Activated CD8-positive, alpha-beta T cell treated with anti-CD3 and anti-CD28 coated beads for 36 hours (primary cell): ENCODE measurements around the gene ALCAM. TPM values are rescaled to one million over a fixed set of nuclear protein-coding genes. Genes with fewer than 3 reads are reported as not detected.

Experiments used
- ATAC-seq: fragments of 200-7000 bp; cut with Tn5 transposase; one replicate; pipeline ENCODE4 v1.10.0; 2021; ENCODE audit warnings: mild to moderate bottlenecking, moderate library complexity
- CTCF ChIA-PET: fragments of 350-600 bp; sonication (Branson Sonifier 250); formaldehyde crosslinking; loops from one replicate; lab custom pipeline; 2021; ENCODE audit warnings: antibody characterized with exemption; lab: Charles Lee
- POLR2A ChIA-PET: fragments of 350-600 bp; sonication (Branson Sonifier 250); formaldehyde crosslinking; loops from one replicate; lab custom pipeline; 2021; ENCODE audit warnings: antibody characterized with exemption; lab: Charles Lee
- DNase-seq: peaks from one replicate; pipeline ENCODE4 v3.0.0-alpha.2; 2020
- H3K27ac Mint-ChIP-seq: one replicate; pipeline ENCODE4 v1.8.0; 2021; ENCODE audit warnings: mild to moderate bottlenecking, mixed read lengths
- H3K27me3 Mint-ChIP-seq: one replicate; pipeline ENCODE4 v1.8.0; 2021; ENCODE audit warnings: mixed read lengths
- H3K36me3 Mint-ChIP-seq: one replicate; pipeline ENCODE4 v1.8.0; 2021; ENCODE audit warnings: low read depth, mixed read lengths
- H3K4me1 Mint-ChIP-seq: one replicate; pipeline ENCODE4 v1.8.0; 2021; ENCODE audit warnings: low read depth, mixed read lengths
- H3K4me3 Mint-ChIP-seq: one replicate; pipeline ENCODE4 v1.8.0; 2021; ENCODE audit warnings: mild to moderate bottlenecking, moderate library complexity, mixed read lengths
- H3K9me3 Mint-ChIP-seq: one replicate; pipeline ENCODE4 v1.8.0; 2021; ENCODE audit warnings: mixed read lengths
- intact Hi-C: fragments of 100-400 bp; cut with micrococcal nuclease; formaldehyde crosslinking; loops from one replicate; pipeline ENCODE4 v1.10.0; 2022
- total RNA-seq, 2 experiments: library from RNA; stranded (reverse); gene quantifications; one replicate each; pipeline ENCODE4 v1.2.3, GENCODE V29; 2021
- TF ChIP-seq, protein P1 (sequence below): fragments of 200-600 bp; IDR thresholded peaks from one replicate; pipeline ENCODE4 v1.8.0; 2022; ENCODE audit warnings: antibody characterized with exemption, mild to moderate bottlenecking

ALCAM gene
- total RNA-seq, 2 experiments from 2014 or later, result 13.9 to 14.5 TPM

DNA sequence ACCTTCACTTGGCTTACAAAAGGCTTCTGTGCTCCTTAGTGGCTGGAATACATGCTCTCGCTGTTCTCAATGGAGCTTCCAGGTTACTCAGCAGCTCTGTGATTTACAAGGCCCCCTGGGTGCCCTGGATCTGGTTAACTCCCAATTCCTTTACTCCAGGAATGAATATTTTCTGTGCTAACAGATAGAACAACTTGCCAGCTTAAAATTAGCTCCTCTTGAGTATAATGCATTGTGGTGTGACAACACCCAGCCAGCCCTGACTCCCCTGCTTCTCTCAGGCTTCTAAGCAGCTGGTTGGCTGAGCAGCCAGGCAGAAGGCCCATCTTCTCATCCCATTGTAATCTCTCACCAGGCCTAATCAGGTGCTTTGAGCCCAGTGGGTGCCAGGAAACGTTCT, 246.4 kb downstream of the ALCAM start:
- intact Hi-C loops, result no loop called here
- DNase-seq (no peak), ATAC-seq (no peak)
- no peaks in the 10 kb centered on the region for H3K9me3 Mint-ChIP-seq
- no peak overlapping the region for H3K27ac Mint-ChIP-seq
- H3K36me3 Mint-ChIP-seq, result no peaks in the 10 kb centered on the region
- H3K4me1 Mint-ChIP-seq, result no peaks in the 10 kb centered on the region
- no peak overlapping the region for H3K4me3 Mint-ChIP-seq
- POLR2A ChIA-PET, result no interaction called here
- TF ChIP-seq, protein P1, sequence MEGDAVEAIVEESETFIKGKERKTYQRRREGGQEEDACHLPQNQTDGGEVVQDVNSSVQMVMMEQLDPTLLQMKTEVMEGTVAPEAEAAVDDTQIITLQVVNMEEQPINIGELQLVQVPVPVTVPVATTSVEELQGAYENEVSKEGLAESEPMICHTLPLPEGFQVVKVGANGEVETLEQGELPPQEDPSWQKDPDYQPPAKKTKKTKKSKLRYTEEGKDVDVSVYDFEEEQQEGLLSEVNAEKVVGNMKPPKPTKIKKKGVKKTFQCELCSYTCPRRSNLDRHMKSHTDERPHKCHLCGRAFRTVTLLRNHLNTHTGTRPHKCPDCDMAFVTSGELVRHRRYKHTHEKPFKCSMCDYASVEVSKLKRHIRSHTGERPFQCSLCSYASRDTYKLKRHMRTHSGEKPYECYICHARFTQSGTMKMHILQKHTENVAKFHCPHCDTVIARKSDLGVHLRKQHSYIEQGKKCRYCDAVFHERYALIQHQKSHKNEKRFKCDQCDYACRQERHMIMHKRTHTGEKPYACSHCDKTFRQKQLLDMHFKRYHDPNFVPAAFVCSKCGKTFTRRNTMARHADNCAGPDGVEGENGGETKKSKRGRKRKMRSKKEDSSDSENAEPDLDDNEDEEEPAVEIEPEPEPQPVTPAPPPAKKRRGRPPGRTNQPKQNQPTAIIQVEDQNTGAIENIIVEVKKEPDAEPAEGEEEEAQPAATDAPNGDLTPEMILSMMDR, result no peak
- H3K27me3 Mint-ChIP-seq, result no peaks in the 10 kb centered on the region
- CTCF ChIA-PET, result no interaction called here

DNA sequence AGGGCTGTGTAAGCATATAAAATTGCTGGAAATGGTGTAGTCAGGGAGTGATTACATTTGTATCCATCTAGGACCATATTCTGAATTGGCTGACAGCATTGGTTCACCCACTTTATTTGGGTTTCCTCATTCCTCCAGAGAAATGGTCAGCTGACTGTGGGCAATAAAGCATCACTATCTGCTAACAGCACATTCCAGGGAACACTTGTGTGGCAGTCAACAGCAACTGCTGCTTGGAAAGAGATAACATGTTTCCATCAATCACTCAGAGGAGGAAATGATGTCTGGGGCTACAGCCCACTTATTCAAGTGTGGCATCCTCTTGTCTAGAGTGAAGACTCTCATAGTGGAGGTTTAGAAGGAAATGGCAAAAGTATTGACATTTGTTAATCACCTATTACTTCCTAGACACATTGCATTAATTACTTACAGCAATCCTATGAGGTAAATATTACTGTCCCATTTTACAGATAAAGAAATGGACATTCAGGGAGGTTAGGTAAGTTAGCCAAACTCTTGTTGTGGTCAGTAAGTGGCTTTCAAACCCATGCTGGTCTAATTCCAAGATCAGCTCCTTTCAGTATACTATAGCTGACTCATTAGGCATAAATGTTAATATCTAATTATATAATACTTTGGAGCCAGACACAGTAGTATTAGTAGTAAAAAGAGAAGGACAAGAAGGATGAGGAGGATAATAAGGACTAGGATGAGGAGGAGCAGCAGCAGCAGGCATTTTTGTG, 247.8 kb downstream of the ALCAM start:
- ChIA-PET POLR2A (no interaction called here), CTCF (no interaction called here)
- Mint-ChIP-seq H3K36me3 (no peaks in the 10 kb centered on the region), H3K4me3 (no peak overlapping the region), H3K27ac (no peak overlapping the region), H3K27me3 (no peaks in the 10 kb centered on the region), H3K4me1 (no peaks in the 10 kb centered on the region), H3K9me3 (no peaks in the 10 kb centered on the region)
- DNase-seq (no peak), ATAC-seq (no peak)
- intact Hi-C loops, result no loop called here
- TF ChIP-seq, protein P1, result no peak

GRCh38 chr3:105615814-105616213, 249.1 kb downstream of the ALCAM start:
- Mint-ChIP-seq H3K4me1 (no peaks in the 10 kb centered on the region), H3K27me3 (no peaks in the 10 kb centered on the region), H3K27ac (no peak overlapping the region), H3K4me3 (no peak overlapping the region), H3K36me3 (no peaks in the 10 kb centered on the region), H3K9me3 (no peaks in the 10 kb centered on the region)
- ChIA-PET CTCF (no interaction called here), POLR2A (no interaction called here)
- DNase-seq, result no peak
- ATAC-seq, result no peak
- intact Hi-C loops, result no loop called here
- TF ChIP-seq, protein P1, result no peak

GRCh38 chr3:105616374-105617121, 249.8 kb downstream of the ALCAM start:
- H3K27ac Mint-ChIP-seq, result no peak overlapping the region
- POLR2A ChIA-PET, result no interaction called here
- intact Hi-C loops, result no loop called here

More at GRCh38 chr3:105616374-105617121, 249.8 kb downstream of the ALCAM start:
- Mint-ChIP-seq H3K27me3 (no peaks in the 10 kb centered on the region), H3K4me3 (no peak overlapping the region), H3K36me3 (no peaks in the 10 kb centered on the region), H3K9me3 (no peaks in the 10 kb centered on the region), H3K4me1 (no peaks in the 10 kb centered on the region)
- DNase-seq (no peak), ATAC-seq (no peak)
- CTCF ChIA-PET, result no interaction called here
- TF ChIP-seq, protein P1, result no peak
